COR-L47 (cell line): ENCODE measurements around the gene RAB1A.

Experiments
- DNase-seq: peaks from one replicate; lab custom pipeline; 2025; lab: John Stamatoyannopoulos, UW

Gene RAB1A

GRCh38 chr2:65061146-65061909, 68.6 kb downstream of the RAB1A start:
- DNase-seq: no peak

- DNase-seq: no peak
These were observed 70.8 kb downstream of the RAB1A start for GRCh38 chr2:65059071-65059470.

- peak; percentile 58 for DNase-seq
These were observed 72.4 kb downstream of the RAB1A start for GRCh38 chr2:65057391-65058052.

- DNase-seq: no peak
These were observed 72.9 kb downstream of the RAB1A start for GRCh38 chr2:65057054-65057375.

GRCh38 chr2:65056215-65057053, 73.5 kb downstream of the RAB1A start, which contains the start of gene CEP68:
Gene CEP68, plus strand, starts transcription at chr2:65056416. Its CDS starts 13,029 bp downstream, at chr2:65069445.
- peak; percentile 96 for DNase-seq

- DNase-seq: peak; percentile 72
These were observed 74.3 kb downstream of the RAB1A start for GRCh38 chr2:65055422-65056214.

GRCh38 chr2:65054749-65055421, 75.0 kb downstream of the RAB1A start:
- no peak for DNase-seq

- DNase-seq: no peak
These were observed 76.7 kb downstream of the RAB1A start for GRCh38 chr2:65053199-65053598.

- DNase-seq: no peak
These were observed 79.0 kb downstream of the RAB1A start for GRCh38 chr2:65050931-65051330.

- DNase-seq: no peak
These were observed 80.8 kb downstream of the RAB1A start for GRCh38 chr2:65049010-65049639.

- DNase-seq: no peak
These were observed 83.1 kb downstream of the RAB1A start for GRCh38 chr2:65046633-65047407.

- DNase-seq: no peak
These were observed 84.3 kb downstream of the RAB1A start for GRCh38 chr2:65045651-65046050.

- no peak for DNase-seq
These were observed 85.7 kb downstream of the RAB1A start for GRCh38 chr2:65044097-65044735.

- no peak for DNase-seq
These were observed 86.9 kb downstream of the RAB1A start for GRCh38 chr2:65043001-65043400.

- DNase-seq: peak; percentile 64
These were observed 89.3 kb downstream of the RAB1A start for GRCh38 chr2:65040400-65041261.

GRCh38 chr2:65039640-65040039, 90.3 kb downstream of the RAB1A start:
- no peak for DNase-seq

GRCh38 chr2:65037178-65037577, 92.7 kb downstream of the RAB1A start:
- no peak for DNase-seq
